C1 segment of cervical spinal cord (tissue), 14 donors: Measurements from ENCODE around the gene UTP4.
"Not testable (repeated sequence)": the region's sequence is repeated elsewhere in the genome, so short reads cannot be mapped to it uniquely, and the experiment has no call there.

ENCODE experiments used
- DNase-seq, 14 donors: peaks; one replicate each; lab custom pipeline; 2025; lab: John Stamatoyannopoulos, UW

UTP4 gene

DNA sequence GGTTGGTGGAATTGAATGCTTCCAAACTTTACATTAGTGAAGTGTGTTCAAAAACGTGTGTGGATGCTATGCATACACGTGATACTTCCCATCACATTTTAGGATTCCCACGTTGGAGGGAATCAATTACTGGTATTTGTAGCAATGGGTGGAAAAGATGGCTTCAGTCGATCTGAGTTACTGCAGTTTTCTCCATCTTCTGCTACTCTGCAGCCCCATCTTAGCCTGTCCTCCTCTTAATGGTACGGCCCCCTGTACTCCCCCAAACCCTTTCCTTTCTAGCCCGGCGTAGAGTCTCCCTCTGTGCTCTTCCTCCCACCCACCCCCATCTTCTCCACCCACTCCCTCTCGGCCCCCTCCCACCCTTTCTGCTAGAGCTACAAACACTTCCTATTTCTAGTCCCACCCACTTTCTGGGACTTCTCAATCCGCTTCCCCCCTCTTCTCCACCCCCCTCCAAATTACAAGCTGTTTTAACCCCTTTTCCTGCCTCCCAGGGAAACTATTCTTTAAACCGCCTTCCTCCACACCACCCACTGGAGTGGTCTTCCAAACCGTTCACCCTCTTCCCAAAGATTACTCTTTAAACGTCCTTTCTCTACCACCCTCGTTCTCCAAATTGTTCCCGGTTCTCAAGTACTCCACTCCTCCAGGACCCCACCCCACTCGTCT lies 1.1 kb upstream of the UTP4 start:
- DNase-seq: peak in 2 of 14 donors; percentile 8 to 35

- DNase-seq: peak in 7 of 14 donors; percentile 53 to 87 (median 75)
These were observed 518 bp upstream of the UTP4 start for GRCh38 chr16:69131839-69132423.

DNA sequence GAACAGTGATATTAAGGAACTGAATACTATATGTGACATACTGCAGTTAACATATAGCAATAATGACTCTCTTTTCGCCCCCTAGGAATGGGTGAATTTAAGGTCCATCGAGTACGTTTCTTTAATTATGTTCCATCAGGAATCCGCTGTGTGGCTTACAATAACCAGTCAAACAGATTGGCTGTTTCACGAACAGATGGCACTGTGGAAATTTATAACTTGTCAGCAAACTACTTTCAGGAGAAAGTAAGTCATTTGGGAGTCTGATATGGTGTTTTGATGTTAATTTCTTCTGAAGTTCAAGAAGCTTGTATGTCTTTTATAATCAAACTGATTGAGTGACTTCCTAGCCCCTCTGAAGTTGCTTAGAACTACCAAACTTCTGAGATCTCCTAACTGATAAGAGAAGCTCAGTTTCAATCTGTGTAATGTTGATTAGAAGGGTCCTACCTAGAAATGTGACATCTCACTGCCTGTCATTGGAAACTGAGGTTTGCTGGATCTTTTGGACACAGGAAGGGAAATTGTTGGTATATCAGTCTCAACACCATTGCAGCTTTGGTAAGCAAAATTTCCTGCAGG lies 1.0 kb downstream of the UTP4 start:
- no peak for DNase-seq

DNA sequence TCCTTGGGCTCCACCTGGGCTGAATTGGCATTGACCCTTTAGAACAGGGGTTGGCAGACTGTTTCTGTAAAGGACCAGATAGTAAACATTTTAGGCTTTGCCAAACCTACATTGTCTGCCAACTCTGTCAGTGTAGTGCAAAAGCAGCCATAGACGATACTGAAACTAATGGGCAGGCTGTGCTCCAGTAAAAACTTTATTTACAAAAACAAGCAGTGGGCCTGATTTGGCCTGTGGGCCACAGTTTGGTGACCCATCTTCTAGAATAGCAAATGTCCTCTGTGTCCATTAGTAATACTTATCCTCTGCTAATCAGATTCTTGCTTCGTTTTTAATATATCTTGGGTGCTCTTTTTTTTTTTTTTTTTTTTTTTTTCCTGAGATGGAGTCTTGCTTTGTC lies 6.2 kb downstream of the UTP4 start:
- DNase-seq: no peak

- not testable (repeated sequence) for DNase-seq
These were observed 7.0 kb downstream of the UTP4 start for GRCh38 chr16:69139464-69139863.

DNA sequence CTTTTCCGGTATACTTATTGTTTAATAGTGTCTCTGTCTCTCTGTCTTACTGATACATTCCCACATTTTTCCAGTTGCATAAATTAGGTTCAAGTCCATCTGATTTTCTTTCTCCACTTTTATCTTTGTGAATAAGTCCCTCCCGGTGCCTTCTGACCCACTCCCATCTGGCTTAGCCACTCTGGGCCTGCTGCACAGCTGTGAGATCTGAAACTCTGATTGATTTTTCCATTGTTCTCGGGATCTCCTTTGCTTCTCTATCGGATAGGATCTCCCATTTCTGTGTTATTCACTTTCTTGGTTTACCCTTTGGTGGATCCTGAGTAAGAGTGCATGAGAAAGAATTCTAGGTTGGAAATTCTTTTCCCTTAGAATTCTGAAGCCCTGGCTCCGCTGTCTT lies 8.6 kb downstream of the UTP4 start:
- no peak for DNase-seq

DNA sequence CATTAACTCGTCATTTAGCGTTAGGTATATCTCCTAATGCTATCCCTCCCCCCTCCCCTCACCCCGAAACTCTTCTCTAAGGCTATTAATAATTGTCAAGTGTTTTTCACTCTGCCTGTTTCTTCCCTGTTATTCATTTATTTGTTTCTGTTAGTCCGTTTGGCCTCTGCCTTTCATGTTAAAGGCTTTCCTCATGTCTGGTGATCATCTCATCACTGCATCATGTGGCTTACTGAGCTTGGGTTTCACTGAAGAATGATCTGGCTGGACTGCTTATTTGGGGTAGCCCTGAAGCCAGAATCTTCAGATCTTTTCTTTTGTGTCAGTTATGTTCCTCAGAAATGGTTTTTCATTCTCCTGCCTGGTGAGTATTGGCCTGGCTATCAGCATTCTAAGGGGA lies 9.5 kb downstream of the UTP4 start:
- DNase-seq: no peak

- no peak for DNase-seq
These were observed 10.7 kb downstream of the UTP4 start for GRCh38 chr16:69143116-69143515.

DNA sequence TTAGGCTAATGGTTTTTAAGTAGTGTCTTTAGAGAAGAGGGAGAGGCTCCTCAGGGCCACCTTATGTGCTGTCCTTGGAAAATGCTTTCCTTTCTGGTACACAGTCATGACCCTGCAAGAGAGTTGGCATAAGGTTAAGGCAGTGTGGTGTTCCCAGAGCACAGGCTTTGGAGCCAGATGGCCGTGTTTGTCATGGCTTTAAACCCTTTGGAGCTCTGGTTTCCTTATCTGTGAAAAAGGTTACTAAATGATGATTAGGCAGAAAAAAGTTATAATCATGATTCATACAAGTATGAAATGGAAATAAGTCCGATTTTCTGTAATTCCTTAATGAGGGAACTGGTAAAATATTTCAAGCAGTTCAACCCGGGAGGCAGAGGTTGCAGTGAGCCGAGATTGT lies 13.2 kb downstream of the UTP4 start:
- no peak for DNase-seq

- not testable (repeated sequence) for DNase-seq
These were observed 17.2 kb downstream of the UTP4 start for GRCh38 chr16:69149621-69150020.

DNA sequence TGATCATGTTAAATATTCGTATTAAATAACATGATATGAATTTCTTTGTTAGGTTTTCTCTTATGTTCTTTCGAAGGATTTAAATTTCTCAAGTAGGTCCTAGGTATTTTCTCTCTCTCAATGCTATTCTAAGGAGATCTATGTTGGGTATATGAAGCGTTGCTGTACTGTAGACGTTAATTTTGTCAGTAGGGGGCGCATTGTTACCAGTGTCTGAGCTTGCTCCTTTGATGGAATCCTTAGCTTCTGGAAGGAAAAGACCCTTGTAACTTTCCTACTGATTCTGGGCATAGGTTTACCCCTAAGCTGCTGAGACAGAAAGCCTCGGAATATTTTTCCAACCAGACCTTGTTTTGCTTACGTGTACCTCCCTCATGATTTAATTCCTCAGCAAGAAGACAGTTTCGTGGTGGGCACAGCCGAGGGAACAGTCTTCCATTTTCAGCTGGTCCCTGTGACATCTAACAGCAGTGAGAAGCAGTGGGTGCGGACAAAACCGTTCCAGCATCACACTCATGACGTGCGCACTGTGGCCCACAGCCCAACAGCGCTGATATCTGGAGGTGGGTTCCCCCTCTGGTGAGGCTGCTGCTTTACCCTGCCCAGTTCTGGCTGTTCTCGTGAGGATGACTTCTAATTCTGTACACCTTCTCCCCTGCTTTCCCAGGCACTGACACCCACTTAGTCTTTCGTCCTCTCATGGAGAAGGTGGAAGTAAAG lies 17.9 kb downstream of the UTP4 start:
- DNase-seq: peak in 5 of 14 donors; percentile 1 to 8 (median 4)

- no peak for DNase-seq
These were observed 24.7 kb downstream of the UTP4 start for GRCh38 chr16:69157196-69157595.

- no peak for DNase-seq
These were observed 27.7 kb downstream of the UTP4 start for GRCh38 chr16:69160192-69160591.

DNA sequence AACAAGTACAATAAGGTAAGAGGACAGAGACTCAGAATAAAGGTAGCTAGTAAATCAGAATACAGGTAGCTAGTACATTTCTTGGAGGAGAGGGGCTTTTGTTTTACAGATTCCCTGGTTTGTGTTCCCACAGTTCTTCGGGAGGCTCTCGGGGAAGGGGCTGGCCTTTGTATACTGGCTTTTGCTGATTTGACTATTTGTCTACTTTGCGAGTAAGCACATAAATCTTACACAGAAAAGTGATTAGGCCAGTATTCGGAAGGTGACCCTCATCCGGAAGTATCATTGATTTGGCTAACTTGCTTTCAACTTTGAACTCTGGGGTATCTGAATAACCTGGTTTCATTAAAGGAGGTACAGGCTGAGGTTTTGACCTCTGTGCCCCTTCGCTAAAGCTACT lies 33.1 kb downstream of the UTP4 start:
- DNase-seq: no peak

DNA sequence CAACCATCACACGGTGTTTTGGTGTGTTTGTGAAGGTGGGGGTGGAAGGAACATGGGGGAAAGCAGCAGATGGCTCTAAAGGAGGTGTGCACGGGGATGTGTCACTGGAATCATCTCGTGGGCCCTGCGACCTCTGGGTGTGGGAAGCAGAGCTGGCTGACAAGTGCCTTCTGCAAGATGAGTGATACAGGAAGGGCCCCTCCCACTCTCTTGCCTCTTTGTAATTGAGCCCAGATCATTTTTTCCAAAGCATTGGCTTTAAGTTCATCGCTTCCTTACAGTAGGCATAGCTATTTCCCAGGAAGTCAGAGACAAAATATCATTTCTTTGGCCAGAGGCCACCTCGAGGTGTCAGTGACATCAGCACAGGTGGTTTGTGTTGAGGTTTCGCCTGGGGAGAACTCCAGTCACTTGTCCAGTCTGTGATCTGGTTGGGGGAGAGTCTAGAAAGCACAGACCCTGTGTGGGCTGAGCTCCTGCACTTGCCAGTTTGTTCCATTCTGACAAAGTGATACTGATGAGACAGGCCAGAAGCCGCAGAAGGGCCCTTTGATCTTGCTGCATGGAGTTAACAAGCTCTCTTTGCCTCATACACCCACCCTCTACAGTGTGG lies 33.9 kb downstream of the UTP4 start:
- DNase-seq: no peak

DNA sequence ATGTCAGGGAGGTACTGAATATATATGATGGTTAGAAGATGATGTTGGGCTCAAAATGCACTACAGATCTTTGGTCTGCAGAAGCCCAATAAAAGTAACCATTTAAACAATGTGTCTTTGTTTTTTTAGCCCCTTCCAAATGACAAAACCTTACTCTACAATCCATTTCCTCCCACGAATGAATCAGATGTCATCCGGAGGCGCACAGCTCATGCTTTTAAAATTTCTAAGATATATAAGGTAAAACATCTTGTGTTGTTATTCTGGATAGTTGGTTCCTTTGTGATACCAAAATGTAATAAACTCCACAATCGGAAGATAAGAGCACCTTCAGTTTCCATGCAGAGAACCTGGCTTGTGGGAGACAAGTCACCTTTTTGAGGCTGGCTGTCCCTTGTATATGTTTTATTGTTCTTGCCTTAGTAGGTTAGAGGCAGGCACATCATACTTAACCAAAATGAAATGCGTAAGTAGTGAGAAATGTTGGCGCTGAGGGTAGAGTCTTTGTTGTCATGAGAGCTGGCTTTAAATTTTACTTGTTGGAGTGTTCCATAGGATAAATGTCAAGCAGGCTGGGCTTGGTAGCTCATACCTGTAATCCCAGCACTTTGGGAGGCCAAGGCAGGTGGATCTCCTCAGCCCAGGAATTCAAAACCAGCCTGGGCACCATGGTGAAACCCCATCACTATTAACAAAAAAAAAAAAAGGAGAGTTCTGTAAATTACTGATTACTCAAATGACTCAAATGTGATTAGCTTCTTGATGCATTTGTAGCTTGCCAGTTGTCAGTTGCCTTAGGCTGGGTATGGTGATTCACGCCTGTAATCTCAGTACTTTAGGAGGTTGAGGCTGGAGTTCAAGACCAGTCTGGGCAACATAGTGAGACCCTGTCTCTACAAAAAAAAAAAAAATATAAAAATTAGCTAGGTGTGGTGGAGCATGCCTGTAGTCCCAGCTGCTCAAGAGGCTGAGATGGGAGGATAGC lies 34.8 kb downstream of the UTP4 start:
- no peak for DNase-seq

GRCh38 chr16:69169051-69169450 lies 36.6 kb downstream of the UTP4 start:
- DNase-seq: no peak

GRCh38 chr16:69169607-69170352 lies 37.3 kb downstream of the UTP4 start:
- no peak for DNase-seq

- DNase-seq: no peak
These were observed 39.1 kb downstream of the UTP4 start for GRCh38 chr16:69171325-69172084.
